Muscle layer of duodenum (tissue), 2 donors: ENCODE measurements around the gene CEMIP2.
"Not testable (repeated sequence)": the region's sequence is repeated elsewhere in the genome, so short reads cannot be mapped to it uniquely, and the experiment has no call there.

ENCODE experiments used
- H3K27ac ChIP-seq: one replicate; pipeline ENCODE4 v1.7.0; 2013; ENCODE audit warnings: mild to moderate bottlenecking, low read length
- H3K27me3 ChIP-seq: one replicate; pipeline ENCODE4 v1.7.0; 2013; ENCODE audit warnings: low read depth, mild to moderate bottlenecking, control low read depth, low read length
- H3K36me3 ChIP-seq, 2 donors: one replicate each; pipeline ENCODE4 v1.7.0; 2013; ENCODE audit warnings: low read length in 2 of 2, control low read depth in 1 of 2, mild to moderate bottlenecking in 1 of 2; ENCODE audit not compliant: insufficient read depth in 2 of 2, control insufficient read depth in 1 of 2
- H3K4me1 ChIP-seq, 2 donors: one replicate each; pipeline ENCODE4 v1.7.0; 2013; ENCODE audit warnings: low read length in 2 of 2, mild to moderate bottlenecking in 2 of 2, control low read depth in 1 of 2, moderate library complexity in 1 of 2; ENCODE audit not compliant: insufficient read depth in 2 of 2, control insufficient read depth in 1 of 2
- H3K4me3 ChIP-seq, 2 donors: one replicate each; pipeline ENCODE4 v1.7.0; 2013; ENCODE audit warnings: low read length in 2 of 2, low read depth in 1 of 2, mild to moderate bottlenecking in 1 of 2
- H3K9me3 ChIP-seq, 2 donors: one replicate each; pipeline ENCODE4 v1.7.0; 2013; ENCODE audit warnings: low read length in 2 of 2, control low read depth in 1 of 2, mild to moderate bottlenecking in 1 of 2; ENCODE audit not compliant: control insufficient read depth in 1 of 2
- donor health status: healthy.

Gene CEMIP2

DNA sequence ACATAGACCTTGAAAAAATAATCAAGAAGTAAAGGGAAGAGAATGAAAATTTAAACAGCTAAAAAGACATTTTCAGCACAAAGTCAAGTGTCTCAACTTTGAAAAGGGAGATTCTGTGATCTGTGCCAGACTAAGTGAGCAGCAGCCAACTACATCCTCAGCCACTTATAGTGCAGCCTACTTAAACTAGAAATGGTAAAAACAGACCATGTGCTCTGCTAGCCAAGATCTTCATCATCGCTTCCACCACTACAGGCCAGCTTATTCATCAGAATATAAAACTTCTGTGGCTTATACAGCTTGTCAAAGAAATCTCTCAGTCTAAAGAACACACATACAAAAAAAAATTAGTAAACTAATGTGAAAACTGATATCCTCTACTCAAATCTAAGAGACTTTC is 63.5 kb downstream of the CEMIP2 start:
- Histone ChIP-seq H3K27me3 (no peaks in the 10 kb centered on the region), H3K4me3 (no peak overlapping the region), H3K9me3 (no peaks in the 10 kb centered on the region), H3K4me1 (peaks cover 0 to 10% of the 10 kb centered on the region in 2 donors), H3K27ac (no peak overlapping the region), H3K36me3 (peaks cover 20 to 28% of the 10 kb centered on the region in 2 donors)

DNA sequence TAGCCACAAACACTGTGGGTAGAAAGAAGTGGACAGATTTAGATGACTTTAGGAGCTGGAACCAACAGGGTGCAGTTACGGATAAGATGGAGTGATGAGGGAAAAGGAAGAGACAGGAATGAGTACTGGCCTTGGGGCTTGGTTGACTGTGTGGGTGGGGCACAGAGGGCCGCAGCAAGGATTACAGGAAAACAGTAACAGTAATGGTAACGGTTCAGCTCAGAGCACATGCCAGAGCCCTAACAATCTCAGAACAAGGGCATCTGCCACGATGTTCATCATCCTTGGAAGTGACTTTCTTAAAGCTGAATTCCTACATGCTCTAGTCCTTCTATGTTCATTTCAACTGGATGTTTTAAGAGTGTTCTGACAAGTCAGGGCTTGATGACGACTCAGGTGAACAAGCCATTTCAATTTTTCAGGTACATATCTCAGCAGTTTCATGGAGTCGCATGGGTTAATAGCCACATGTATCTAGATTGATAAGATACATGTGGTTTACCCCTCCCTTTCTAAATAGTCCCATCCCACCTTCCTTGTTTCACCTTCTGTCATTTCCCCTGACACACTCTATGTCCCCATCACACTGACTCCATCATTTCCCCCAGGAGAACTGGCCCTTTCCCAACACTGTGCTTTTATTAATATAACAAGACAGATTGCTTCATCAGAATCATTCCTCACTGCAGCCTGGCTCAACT is 65.0 kb downstream of the CEMIP2 start:
- Histone ChIP-seq H3K27ac (no peak overlapping the region), H3K27me3 (no peaks in the 10 kb centered on the region), H3K4me1 (peaks cover 0 to 10% of the 10 kb centered on the region in 2 donors), H3K4me3 (no peak overlapping the region), H3K36me3 (peaks cover 13 to 22% of the 10 kb centered on the region in 2 donors), H3K9me3 (no peaks in the 10 kb centered on the region)

DNA sequence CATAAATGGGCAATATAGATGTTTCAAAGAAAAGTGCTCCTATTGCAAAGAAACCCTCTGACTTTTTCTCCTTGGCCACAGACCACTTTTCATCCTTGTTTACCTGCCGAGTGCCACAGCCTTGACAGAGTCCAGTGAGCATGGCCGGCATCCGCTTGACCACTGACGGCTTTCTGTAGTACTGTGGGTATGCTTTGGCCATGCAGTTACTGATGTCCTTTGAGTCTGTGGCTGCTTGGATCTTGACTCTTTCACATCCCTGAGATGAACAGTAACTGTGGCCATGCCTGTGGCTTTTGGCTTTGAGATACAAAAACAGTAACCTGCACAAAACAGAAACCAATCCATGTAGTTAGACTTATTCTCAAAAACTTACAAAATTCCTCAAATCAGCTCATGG is 70.4 kb downstream of the CEMIP2 start:
- H3K4me3 ChIP-seq, result no peak overlapping the region
- no peaks in the 10 kb centered on the region for H3K27me3 ChIP-seq
- H3K36me3 ChIP-seq, result peaks cover 23 to 41% of the 10 kb centered on the region in 2 donors
- H3K27ac ChIP-seq, result no peak overlapping the region
- H3K4me1 ChIP-seq, result no peaks in the 10 kb centered on the region
- no peaks in the 10 kb centered on the region for H3K9me3 ChIP-seq

DNA sequence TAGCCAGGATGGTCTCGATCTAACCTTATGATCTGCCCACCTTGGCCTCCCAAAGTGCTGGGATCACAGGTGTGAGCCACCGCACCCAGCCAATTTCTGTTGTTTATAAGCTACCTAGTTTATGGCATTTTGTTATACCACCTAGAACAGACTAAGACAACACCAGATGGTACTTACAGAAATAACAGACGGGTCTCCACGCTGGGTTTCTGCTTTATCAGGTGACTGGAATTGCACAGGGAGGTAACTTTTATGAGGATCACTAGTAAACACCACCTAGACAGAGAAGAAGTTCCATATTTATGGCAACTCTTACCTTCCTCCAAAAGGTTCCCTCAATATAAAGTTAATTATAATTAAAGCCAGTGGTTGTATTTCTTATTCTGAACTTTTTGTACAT is 74.0 kb downstream of the CEMIP2 start:
- Histone ChIP-seq H3K36me3 (peaks cover 21 to 32% of the 10 kb centered on the region in 2 donors), H3K27me3 (no peaks in the 10 kb centered on the region), H3K4me3 (no peak overlapping the region), H3K9me3 (no peaks in the 10 kb centered on the region), H3K27ac (no peak overlapping the region), H3K4me1 (no peaks in the 10 kb centered on the region)

DNA sequence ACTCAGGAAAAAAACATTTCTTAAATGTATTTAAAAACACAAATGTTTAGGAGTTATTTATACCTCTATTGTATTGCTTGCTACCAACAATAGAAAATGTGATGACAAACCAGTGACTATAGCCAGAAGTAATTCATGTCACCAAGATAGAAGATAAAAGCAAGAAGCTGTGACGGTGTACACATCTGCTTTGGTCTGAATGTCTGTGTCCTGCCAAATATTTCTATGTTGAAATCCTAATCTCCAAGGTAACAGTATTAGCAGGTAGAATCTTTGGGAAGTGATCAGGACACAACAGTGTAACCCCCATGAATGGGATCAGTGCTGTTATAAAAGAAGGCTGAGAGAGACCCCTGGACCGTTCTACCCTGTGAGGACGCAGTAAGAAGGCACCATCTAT is 74.7 kb downstream of the CEMIP2 start:
- peaks cover 28 to 34% of the 10 kb centered on the region in 2 donors for H3K36me3 ChIP-seq
- H3K4me3 ChIP-seq, result no peak overlapping the region
- no peak overlapping the region for H3K27ac ChIP-seq
- no peaks in the 10 kb centered on the region for H3K27me3 ChIP-seq
- H3K9me3 ChIP-seq, result no peaks in the 10 kb centered on the region
- H3K4me1 ChIP-seq, result no peaks in the 10 kb centered on the region

DNA sequence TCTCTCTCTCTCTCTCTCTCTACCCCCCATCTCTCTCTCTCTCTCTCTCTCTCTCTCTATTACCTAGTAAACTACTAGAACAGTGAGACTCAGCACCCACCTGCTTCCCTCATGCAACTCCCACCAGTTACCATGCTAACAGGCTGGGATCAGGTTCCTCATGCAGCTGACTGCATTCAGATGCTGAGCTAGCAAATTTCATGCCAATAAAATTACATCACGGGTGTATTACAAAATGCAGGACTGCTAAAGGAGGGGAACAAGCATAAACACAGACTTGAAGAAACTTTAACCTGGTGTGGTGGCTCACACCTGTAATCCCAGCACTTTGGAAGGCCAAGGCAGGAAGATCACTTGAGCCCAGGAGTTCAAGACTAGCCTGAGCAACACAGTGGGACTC is 76.0 kb downstream of the CEMIP2 start:
- Histone ChIP-seq H3K4me3 (no peak overlapping the region), H3K36me3 (peaks cover 28 to 30% of the 10 kb centered on the region in 2 donors), H3K9me3 (no peaks in the 10 kb centered on the region), H3K27me3 (no peaks in the 10 kb centered on the region), H3K4me1 (no peaks in the 10 kb centered on the region), H3K27ac (no peak overlapping the region)

DNA sequence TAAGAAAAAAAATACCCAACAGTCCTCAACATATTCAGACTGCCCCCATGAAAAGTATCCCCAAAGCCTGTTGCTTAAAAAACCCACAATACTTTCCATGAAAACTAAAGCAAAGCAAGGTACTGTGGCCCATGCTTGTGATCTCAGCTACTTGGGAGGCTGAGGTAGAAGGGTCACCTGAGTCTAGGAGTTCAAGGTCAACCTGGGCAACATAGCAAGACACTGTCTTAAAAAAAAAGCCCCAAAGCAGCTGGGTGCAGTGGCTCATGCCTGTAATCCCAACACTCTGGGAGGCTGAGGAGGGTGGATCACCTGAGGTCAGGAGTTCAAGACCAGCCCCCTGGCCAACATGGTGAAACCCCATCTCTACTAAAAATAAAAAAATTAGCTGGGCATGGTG is 76.7 kb downstream of the CEMIP2 start:
- not testable (repeated sequence) for H3K4me1 ChIP-seq, H3K27me3 ChIP-seq, H3K9me3 ChIP-seq, H3K27ac ChIP-seq, H3K4me3 ChIP-seq
- H3K36me3 ChIP-seq, result peaks cover 22 to 30% of the 10 kb centered on the region in 2 donors

DNA sequence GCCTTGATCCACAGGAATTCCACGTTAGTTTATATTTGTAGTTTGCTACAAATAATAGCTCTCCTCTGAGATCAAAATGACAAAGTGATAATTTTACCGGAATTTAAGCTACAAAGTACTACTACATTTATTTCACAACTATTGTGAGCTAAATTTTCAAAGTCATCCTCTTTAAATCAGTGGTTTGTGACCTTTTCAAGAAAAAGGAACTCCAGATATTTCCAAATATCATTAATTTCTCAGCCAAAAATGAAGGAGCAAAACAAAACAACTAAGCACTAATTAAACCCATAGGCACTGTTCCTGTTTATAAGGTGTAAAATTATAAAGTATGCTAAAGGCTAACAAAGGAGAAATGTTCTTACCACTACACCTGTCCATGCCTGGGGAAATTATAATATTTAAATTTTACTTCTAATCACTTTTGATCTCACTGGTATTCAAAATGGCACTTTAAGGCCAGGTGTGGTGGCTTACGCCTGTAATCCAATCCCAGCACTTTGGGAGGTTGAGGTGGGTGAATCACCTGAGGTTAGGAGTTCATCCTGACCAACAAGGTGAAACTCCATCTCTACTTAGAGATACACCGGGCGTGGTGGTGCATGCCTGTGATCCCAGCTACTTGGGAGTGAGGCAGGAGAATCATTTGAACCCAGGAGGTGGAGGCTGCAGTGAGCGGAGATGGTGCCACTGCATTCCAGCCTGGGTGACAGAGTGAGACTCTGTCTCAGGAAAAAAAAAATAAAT is 77.5 kb downstream of the CEMIP2 start:
- H3K27ac ChIP-seq, result no peak overlapping the region
- no peaks in the 10 kb centered on the region for H3K9me3 ChIP-seq
- H3K4me1 ChIP-seq, result no peaks in the 10 kb centered on the region
- H3K27me3 ChIP-seq, result no peaks in the 10 kb centered on the region
- peaks cover 21 to 26% of the 10 kb centered on the region in 2 donors for H3K36me3 ChIP-seq
- H3K4me3 ChIP-seq, result no peak overlapping the region

DNA sequence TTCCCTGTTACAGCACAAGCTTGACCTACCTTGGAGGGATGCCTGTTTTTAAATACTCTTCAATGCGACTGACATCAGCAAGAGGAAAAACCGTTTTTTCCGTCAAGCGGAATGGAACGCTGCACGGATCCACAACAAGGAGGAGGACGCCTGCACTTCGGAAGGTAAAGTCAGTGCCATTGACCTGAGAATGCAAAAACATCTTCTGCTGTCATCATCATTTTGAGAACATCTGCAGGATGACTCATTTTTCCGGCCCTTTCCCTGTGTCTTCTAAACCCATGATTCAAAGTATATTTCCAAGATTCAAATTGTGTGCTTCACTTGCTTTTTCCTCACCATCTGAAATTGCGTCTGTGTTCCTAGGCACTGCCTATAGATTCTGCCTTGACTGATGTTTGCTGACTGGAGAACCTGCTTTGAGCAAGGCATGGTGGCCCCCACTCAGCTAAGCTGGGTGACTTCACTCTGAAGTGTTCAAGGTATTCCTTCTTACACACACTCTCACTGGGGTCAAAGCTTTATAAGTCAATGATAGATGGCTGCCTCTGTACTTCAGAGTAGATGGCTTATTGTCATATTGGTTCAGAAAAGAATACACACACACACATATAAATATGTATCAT is 78.1 kb downstream of the CEMIP2 start:
- Histone ChIP-seq H3K27ac (no peak overlapping the region), H3K27me3 (no peaks in the 10 kb centered on the region), H3K4me1 (no peaks in the 10 kb centered on the region), H3K9me3 (no peaks in the 10 kb centered on the region), H3K36me3 (peaks cover 16 to 26% of the 10 kb centered on the region in 2 donors), H3K4me3 (no peak overlapping the region)

DNA sequence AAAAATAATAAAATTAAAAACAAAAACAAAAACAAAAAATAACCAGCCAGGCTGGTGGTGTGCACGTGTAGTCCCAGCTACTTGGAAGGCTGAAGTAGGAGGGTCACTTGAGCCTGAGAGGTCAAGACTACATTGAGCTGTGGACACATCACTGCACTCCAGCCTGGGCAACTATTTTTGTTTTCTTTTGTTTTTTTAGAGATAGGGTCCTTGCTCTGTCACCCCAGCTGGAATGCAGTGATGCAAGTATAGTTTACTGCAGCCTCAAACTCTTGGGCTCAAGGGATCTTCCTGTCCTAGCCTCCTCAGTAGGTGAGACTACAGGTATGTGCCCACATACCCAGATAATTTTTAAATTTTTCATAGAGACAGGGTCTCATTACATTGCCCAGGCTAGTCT is 80.6 kb downstream of the CEMIP2 start:
- no peaks in the 10 kb centered on the region for H3K27me3 ChIP-seq
- H3K4me3 ChIP-seq, result no peak overlapping the region
- H3K27ac ChIP-seq, result no peak overlapping the region
- H3K9me3 ChIP-seq, result no peaks in the 10 kb centered on the region
- H3K36me3 ChIP-seq, result peaks cover 13 to 24% of the 10 kb centered on the region in 2 donors
- no peaks in the 10 kb centered on the region for H3K4me1 ChIP-seq

DNA sequence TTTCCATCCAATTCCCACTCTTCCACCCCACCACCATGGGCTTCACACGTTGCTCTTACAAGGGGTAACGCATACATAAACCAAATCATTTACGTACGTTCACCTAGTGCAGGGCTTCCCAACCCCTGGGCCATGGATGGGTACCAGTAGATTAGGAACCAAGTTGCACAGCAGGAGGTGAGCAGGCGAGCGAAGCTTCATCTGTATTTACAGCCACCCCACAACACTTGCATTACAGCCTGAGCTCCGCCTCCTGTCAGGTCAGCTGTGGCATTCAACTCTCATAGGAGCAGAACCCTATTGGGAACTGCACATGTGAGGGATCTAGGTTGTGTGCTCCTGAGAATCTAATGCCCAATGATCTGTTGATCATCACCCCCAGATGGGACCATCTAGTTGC is 82.3 kb downstream of the CEMIP2 start:
- Histone ChIP-seq H3K27ac (no peak overlapping the region), H3K27me3 (no peaks in the 10 kb centered on the region), H3K4me3 (no peak overlapping the region), H3K4me1 (peaks cover 8 to 9% of the 10 kb centered on the region in 2 donors), H3K36me3 (peaks cover 20 to 24% of the 10 kb centered on the region in 2 donors), H3K9me3 (no peaks in the 10 kb centered on the region)
